ENCODE results near the gene RNF182.

Gene RNF182

DNA sequence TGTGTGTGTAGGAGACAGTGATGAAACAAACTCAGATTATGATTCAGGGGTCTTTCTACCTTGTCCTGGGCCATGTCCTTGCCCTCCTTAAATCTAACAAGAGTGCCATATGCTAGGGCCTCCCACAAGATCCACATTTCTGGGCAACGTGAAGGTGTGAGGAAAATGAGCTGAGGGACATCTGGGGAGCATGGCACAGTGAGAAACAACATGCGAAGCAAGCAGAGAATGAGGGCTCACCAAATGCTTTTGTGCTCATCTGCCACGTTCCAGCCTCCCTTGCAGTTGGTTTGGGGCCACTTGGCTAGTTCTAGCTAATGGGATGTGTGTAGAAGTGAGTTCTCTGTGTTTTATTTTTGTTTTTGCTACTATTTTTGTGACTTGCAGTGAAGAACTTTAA lies 21.4 kb upstream of the RNF182 start:
- TF ChIP-seq REST (IDR thresholded peaks at IDR 0.05; ENCODE audit: low read depth) = no peak
- TF ChIP-seq, protein P1, sequence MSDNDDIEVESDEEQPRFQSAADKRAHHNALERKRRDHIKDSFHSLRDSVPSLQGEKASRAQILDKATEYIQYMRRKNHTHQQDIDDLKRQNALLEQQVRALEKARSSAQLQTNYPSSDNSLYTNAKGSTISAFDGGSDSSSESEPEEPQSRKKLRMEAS (IDR thresholded peaks at IDR 0.05) = no peak
- no peak for TF ChIP-seq EP300 (IDR thresholded peaks at IDR 0.05; ENCODE audit: borderline replicate concordance)
- no peak for TF ChIP-seq CEBPB (IDR thresholded peaks at IDR 0.05)
- TF ChIP-seq TEAD4 (IDR thresholded peaks at IDR 0.05) = no peak
- TF ChIP-seq EGR1 (IDR thresholded peaks at IDR 0.05) = no peak
- TF ChIP-seq CREB1 (IDR thresholded peaks at IDR 0.05; ENCODE audit: low read depth) = no peak
- no peak for TF ChIP-seq NFIC (IDR thresholded peaks at IDR 0.05)
- TF ChIP-seq USF1 (IDR thresholded peaks at IDR 0.05) = no peak
- TF ChIP-seq FOXM1 (IDR thresholded peaks at IDR 0.05; ENCODE audit: borderline replicate concordance, low read depth) = no peak
- no peak for TF ChIP-seq TCF12 (IDR thresholded peaks at IDR 0.05; ENCODE audit: low read depth)
- no peak for TF ChIP-seq YY1 (IDR thresholded peaks at IDR 0.05; ENCODE audit: low read depth)
- no peak for TF ChIP-seq ZBTB7A (IDR thresholded peaks at IDR 0.05; ENCODE audit: low read depth)
- no peak for TF ChIP-seq RAD21 (IDR thresholded peaks at IDR 0.05; ENCODE audit: low read depth)
- TF ChIP-seq TAF1 (IDR thresholded peaks at IDR 0.05; ENCODE audit: low read depth) = no peak

- no peak for TF ChIP-seq TEAD4 (IDR thresholded peaks at IDR 0.05)
- TF ChIP-seq YY1 (IDR thresholded peaks at IDR 0.05; ENCODE audit: low read depth) = no peak
- no peak for TF ChIP-seq USF1 (IDR thresholded peaks at IDR 0.05)
- no peak for TF ChIP-seq EP300 (IDR thresholded peaks at IDR 0.05; ENCODE audit: borderline replicate concordance)
- no peak for TF ChIP-seq TAF1 (IDR thresholded peaks at IDR 0.05; ENCODE audit: low read depth)
- TF ChIP-seq CEBPB (IDR thresholded peaks at IDR 0.05) = no peak
- no peak for TF ChIP-seq NFIC (IDR thresholded peaks at IDR 0.05)
- no peak for TF ChIP-seq ZBTB7A (IDR thresholded peaks at IDR 0.05; ENCODE audit: low read depth)
- no peak for TF ChIP-seq EGR1 (IDR thresholded peaks at IDR 0.05)
- TF ChIP-seq, protein P1 (IDR thresholded peaks at IDR 0.05) = no peak
- no peak for TF ChIP-seq REST (IDR thresholded peaks at IDR 0.05; ENCODE audit: low read depth)
These were observed 17.8 kb upstream of the RNF182 start for GRCh38 chr6:13907001-13907350.

- TF ChIP-seq TEAD4 (IDR thresholded peaks at IDR 0.05) (no peak), EGR1 (IDR thresholded peaks at IDR 0.05) (no peak), FOXM1 (IDR thresholded peaks at IDR 0.05; ENCODE audit: borderline replicate concordance, low read depth) (no peak), RAD21 (IDR thresholded peaks at IDR 0.05; ENCODE audit: low read depth) (no peak), USF1 (IDR thresholded peaks at IDR 0.05) (no peak), NFIC (IDR thresholded peaks at IDR 0.05) (no peak), ZBTB7A (IDR thresholded peaks at IDR 0.05; ENCODE audit: low read depth) (no peak), TAF1 (IDR thresholded peaks at IDR 0.05; ENCODE audit: low read depth) (no peak), CREB1 (IDR thresholded peaks at IDR 0.05; ENCODE audit: low read depth) (no peak), CEBPB (IDR thresholded peaks at IDR 0.05) (no peak), YY1 (IDR thresholded peaks at IDR 0.05; ENCODE audit: low read depth) (no peak), TCF12 (IDR thresholded peaks at IDR 0.05; ENCODE audit: low read depth) (no peak), REST (IDR thresholded peaks at IDR 0.05; ENCODE audit: low read depth) (no peak), EP300 (IDR thresholded peaks at IDR 0.05; ENCODE audit: borderline replicate concordance) (no peak)
- TF ChIP-seq, protein P1 (IDR thresholded peaks at IDR 0.05) = no peak
These were observed 17.0 kb upstream of the RNF182 start for GRCh38 chr6:13907614-13908215.
